Activated gamma-delta T cell (primary cell): ENCODE results near the gene CENPVL3.
"Not testable (repeated sequence)": the region's sequence is repeated elsewhere in the genome, so short reads cannot be mapped to it uniquely, and the experiment has no call there.

Source experiments
- DNase-seq: peaks from one replicate; lab custom pipeline; 2025; lab: John Stamatoyannopoulos, UW
- total RNA-seq, 2 donors: gene quantifications; one replicate each; lab custom pipeline; 2026; lab: John Stamatoyannopoulos, UW

CENPVL3 gene
- 0 to 0.17 reads per million in 2 donors for total RNA-seq

- DNase-seq: not testable (repeated sequence)
These were observed at the start of gene CENPVL3 for GRCh38 chrX:51618241-51619155. CENPVL3 (minus strand) TSS chrX:51618912; CDS start chrX:51618873, 39 bp downstream.

- no peak for DNase-seq
These were observed 47.3 kb upstream of the CENPVL3 start for GRCh38 chrX:51665981-51666380.

- DNase-seq: no peak
These were observed 24.7 kb upstream of the CENPVL3 start for GRCh38 chrX:51643377-51643776.

GRCh38 chrX:51641421-51642021, 22.8 kb upstream of the CENPVL3 start:
- no peak for DNase-seq

- DNase-seq: not testable (repeated sequence)
These were observed 17.8 kb upstream of the CENPVL3 start for GRCh38 chrX:51636511-51636910.

GRCh38 chrX:51614353-51615012, 4.2 kb downstream of the CENPVL3 start:
- DNase-seq: no peak

- no peak for DNase-seq
These were observed 9.9 kb downstream of the CENPVL3 start for GRCh38 chrX:51608766-51609165.

GRCh38 chrX:51608126-51608525, 10.6 kb downstream of the CENPVL3 start:
- no peak for DNase-seq

- DNase-seq: no peak
These were observed 12.3 kb downstream of the CENPVL3 start for GRCh38 chrX:51606446-51606845.

GRCh38 chrX:51598899-51599298, 19.8 kb downstream of the CENPVL3 start:
- no peak for DNase-seq

- no peak for DNase-seq
These were observed 46.8 kb downstream of the CENPVL3 start for GRCh38 chrX:51571874-51572273.

GRCh38 chrX:51569561-51569960, 49.2 kb downstream of the CENPVL3 start:
- DNase-seq: no peak

- no peak for DNase-seq
These were observed 50.1 kb downstream of the CENPVL3 start for GRCh38 chrX:51568586-51568985.
